Right renal cortex interstitium (tissue), 3 donors: ENCODE data around the gene GRIK1. TPM values are rescaled to one million over a fixed set of nuclear protein-coding genes. Genes with fewer than 3 reads are reported as not detected.

Experiments
- DNase-seq, 3 donors: peaks; one replicate each; pipeline ENCODE4 v3.0.0-alpha.2; 2013; ENCODE audit warnings: low read depth in 3 of 3, low spot score in 2 of 3
- polyA plus RNA-seq, 3 donors: library from polyadenylated mRNA; unstranded; fragments of 120-200 nt; gene quantifications; one replicate each; pipeline ENCODE4 v1.2.1, GENCODE V29; 2013; ENCODE audit not compliant: insufficient read length in 3 of 3

GRIK1 gene
- polyA plus RNA-seq, 3 donors: 1.2 to 2.5 (median 1.5) TPM

DNA sequence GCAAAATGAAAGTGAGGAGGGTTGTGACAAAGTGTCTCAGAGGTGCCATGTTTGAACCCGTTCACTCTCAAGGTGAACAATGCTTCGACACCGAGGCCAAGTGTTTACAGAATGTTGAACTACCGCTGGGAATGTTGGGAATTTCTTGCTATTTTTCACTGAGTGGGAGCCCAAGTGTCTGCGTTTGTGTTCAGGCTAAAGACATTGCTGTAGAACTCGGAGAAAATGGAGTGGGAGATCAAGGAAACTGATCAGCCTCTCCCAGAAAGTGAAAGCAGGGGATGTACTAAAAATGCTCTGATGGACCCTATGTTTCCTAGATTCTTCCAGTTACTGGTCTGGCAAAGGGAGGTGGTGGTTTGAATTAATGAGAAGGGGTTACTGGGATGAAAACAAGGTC lies 433.6 kb downstream of the GRIK1 start:
- DNase-seq: no peak

DNA sequence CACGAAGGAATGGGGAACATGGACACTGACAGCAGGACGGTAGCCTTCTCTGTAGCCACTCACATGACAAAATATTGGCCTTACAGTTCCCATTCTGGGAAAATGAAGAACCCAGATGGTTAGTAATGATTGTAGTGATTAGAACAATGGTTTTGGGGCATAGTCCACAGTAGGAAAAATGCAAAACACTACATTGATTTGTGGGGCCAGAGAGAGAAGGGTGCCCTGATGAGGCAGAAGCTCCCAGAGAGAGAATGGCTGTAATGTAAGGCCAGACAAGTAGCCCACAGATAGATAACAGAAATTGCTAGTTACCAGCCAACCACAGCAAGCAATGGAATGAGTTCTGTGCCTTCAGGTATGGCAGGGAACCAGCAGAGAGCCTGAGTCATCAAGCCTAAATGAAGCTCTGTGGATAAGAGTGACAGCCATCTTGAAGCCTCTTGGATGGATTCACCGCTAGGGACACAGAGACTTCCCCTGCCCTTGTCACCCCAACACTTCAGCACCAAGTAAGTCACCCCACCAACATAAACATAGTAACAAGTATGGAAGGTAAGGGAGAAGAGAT lies 435.0 kb downstream of the GRIK1 start:
- no peak for DNase-seq

DNA sequence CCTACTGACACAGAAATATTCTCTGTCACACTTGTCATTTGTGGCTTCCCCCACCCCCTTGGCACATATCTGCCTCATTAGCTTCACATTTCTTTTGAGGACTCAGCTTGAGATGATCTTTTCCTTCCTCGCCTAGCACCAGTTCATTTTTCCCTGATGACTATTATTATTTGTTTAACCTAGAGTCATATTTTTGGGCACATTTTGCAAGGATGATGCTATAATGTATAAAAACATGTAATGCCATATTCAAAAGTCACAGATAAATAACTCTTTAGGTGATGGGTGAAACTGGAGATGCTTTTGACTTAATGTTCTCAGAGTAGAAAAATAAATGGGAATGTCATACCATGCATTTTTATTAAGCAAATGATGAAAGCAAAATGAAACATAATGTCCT lies 438.3 kb downstream of the GRIK1 start:
- DNase-seq: no peak

DNA sequence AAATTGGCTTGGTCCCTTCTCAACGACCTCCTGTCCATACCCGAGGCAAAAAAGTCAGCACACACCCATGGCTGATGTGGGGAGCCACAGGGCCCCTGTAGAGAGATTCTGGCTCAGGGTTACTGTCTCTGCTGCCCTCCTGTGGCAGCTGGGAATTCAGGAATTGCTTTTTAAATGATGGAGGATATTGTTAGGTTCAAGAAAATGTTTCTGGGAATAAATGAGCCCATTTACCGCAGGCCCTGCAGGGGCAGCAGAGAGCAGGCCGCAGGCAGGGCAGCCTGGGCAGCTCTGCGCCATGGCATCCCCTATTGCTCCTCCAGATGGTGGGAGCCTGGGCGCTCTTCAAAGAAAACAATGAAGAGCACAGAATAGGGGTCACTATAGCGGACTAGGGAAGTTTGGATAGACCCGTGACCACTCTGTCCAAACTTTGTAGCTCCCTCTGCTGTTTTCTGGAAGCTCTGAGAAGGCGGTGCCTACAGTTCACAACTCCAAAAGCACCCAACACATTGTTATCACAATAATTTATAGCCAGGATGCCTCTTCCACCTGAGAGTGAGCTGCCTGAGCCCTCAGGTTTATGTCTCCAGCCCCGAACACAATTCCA lies 440.0 kb downstream of the GRIK1 start:
- no peak for DNase-seq

DNA sequence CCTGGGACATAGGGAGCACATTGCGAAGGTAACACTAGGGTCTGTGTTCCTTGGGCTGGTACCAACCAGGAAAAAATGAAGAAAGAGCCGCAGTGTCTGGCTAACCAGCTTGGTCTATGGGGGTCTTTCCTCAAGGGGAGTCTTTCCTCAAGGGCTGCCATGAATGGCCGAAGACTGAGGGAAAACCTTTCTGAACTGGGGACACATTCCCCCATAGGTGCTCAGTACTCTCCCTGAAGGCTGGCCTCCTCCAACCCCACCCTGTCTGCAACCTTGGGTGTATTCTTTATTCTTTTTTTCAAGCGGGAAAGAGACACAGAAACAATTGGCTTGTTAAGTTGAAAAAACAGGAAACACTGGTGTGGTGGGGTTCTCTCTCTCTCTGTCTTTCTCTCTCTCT lies 440.6 kb downstream of the GRIK1 start:
- DNase-seq: no peak

DNA sequence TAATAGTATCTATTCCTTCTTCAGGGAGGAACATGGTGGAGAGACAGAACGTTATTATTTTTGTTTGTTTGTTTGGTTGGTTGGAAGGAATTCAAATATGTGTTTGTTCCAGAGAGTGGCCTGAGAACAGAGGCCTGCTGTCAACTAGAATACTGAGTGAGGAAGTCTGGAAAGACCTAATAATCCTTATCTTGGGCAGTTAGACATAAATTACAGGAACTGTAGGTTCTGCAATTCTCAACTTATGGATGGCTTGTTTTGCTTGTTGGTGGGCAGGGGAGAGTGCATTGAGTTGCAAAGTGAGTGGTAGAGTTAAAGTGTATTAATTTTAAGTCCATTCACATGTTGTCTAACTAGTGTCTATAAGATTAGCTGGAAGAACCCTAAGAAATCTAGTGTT lies 443.5 kb downstream of the GRIK1 start:
- no peak for DNase-seq

DNA sequence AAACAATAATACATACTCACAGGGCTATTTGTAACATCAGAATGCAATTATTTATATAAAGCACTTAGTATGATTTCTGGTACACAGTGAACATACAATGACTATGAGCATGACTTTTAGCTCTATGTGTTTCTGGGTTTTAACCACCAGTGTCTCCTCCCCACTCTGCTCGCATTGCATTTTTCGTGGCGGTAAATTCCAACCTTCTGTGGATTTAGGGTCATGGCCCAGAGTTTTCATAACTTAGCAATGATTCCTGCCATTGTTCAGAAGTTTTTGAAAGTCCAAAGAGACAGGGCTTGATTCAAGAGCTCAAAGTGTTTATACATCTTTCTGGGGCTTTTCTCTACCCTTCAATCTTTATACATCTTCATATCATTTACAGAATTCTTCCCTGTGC lies 449.8 kb downstream of the GRIK1 start:
- DNase-seq: no peak

DNA sequence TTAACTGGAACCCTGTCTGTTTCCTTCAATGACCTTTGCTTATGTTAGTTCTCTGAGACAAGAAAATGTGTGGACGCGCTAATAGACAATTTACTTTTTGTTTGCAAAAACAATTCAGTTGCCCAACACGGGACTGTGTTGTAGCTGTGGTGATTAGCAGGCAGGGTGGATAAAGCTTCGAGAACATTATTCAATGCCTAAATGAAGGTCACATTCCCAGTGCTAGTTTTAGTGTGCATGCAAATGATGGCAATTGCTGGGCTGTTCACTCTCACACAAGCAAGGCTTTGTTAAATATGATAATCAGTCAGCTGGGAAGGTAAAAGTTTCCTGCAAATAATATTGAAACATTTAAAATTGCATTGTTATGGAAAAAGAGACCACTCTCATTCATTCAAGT lies 452.6 kb downstream of the GRIK1 start:
- DNase-seq: no peak

Other genes with a start within 250 kb of the GRIK1 start
- gene CLDN17, start 226.8 kb upstream of the GRIK1 start, polyA plus RNA-seq: not detected